HepG2 (cell line): Measurements from ENCODE around the gene CYTH1. TPM values are rescaled to one million over a fixed set of nuclear protein-coding genes. Genes with fewer than 3 reads are reported as not detected.

Source experiments
- BORCS8-MEF2B ChIP-seq: sonication (generic); formaldehyde crosslinking; IDR thresholded peaks from 2 replicates; pipeline ENCODE4 v1.8.0; 2022; ENCODE audit warnings: mild to moderate bottlenecking, missing genetic modification reagents
- FOXP1 ChIP-seq, 2 experiments: fragments of 450-650 bp in 1 of 2; IDR thresholded peaks; 2 replicates each; pipeline ENCODE4 v1.6.1; 2017 to 2018; ENCODE audit warnings: antibody characterized with exemption in 1 of 2
- IKZF4 ChIP-seq: sonication (generic); formaldehyde crosslinking; IDR thresholded peaks from 2 replicates; pipeline ENCODE4 v1.5.1; 2020; ENCODE audit warnings: borderline replicate concordance, mild to moderate bottlenecking, low read depth, missing genetic modification reagents; ENCODE audit errors: not compliant biosample characterization
- IRF9 ChIP-seq: sonication (generic); formaldehyde crosslinking; IDR thresholded peaks from 2 replicates; pipeline ENCODE4 v1.8.0; 2022; ENCODE audit warnings: missing genetic modification reagents, mild to moderate bottlenecking, borderline replicate concordance
- MAFF ChIP-seq: IDR thresholded peaks from 2 replicates; pipeline ENCODE4 v1.6.1; 2011; ENCODE audit warnings: low read depth, low read length, improper control_type of control experiment
- PBX2 ChIP-seq: IDR thresholded peaks from 2 replicates; pipeline ENCODE4 v1.6.1; 2016; ENCODE audit warnings: control low read depth
- TCF7 ChIP-seq: sonication (generic); IDR thresholded peaks from 2 replicates; pipeline ENCODE4 v1.6.1; 2016; ENCODE audit warnings: antibody characterized with exemption, low read depth
- ZBTB37 ChIP-seq: sonication (generic); formaldehyde crosslinking; IDR thresholded peaks from 2 replicates; pipeline ENCODE4 v1.4.0; 2020; ENCODE audit warnings: mild to moderate bottlenecking, missing genetic modification reagents
- ZMYM2 ChIP-seq: sonication (generic); formaldehyde crosslinking; IDR thresholded peaks from 2 replicates; pipeline ENCODE4 v1.8.0; 2022; ENCODE audit warnings: mild to moderate bottlenecking, missing genetic modification reagents
- ZNF609 ChIP-seq: sonication (generic); formaldehyde crosslinking; IDR thresholded peaks from 2 replicates; pipeline ENCODE4 v1.4.0; 2020; ENCODE audit warnings: mild to moderate bottlenecking, missing genetic modification reagents, borderline replicate concordance
- polyA plus RNA-seq, 8 experiments: library from polyadenylated mRNA; depleted of rRNA in 3 of 8; stranded (reverse) in 7 of 8; unstranded in 1 of 8; fragments of >200 nt; fragmentation: Illumina TruSeq in 4 of 8; extraction: Trizol in 4 of 8; gene quantifications; 2 replicates each; pipeline versions ENCODE4 v1.2.1 to v1.2.3, GENCODE V29; 2011 to 2016; ENCODE audit warnings: low read depth in 4 of 8, missing spikeins in 1 of 8, mixed read lengths in 1 of 8; ENCODE audit not compliant: insufficient read depth in 1 of 8
- total RNA-seq, 5 experiments: library from RNA; depleted of rRNA; stranded (reverse); fragments of >200 nt; fragmentation: Illumina TruSeq; extraction: Trizol; gene quantifications; 2 replicates each; pipeline ENCODE4 v1.2.3, GENCODE V29; 2016; ENCODE audit warnings: low read depth in 1 of 5

Gene CYTH1
- total and polyA plus RNA-seq, 2 of the 13 experiments (the other 11 are each of a cell fraction or from before 2014, with no cell fraction given) = 20.1 to 48.9 TPM

- no peak for TF ChIP-seq ZBTB37 (CRISPR knock-in tag)
- 0 out of 2 replicates have a peak, but pooled peaks have one; percentile 22 for TF ChIP-seq TCF7
- TF ChIP-seq ZNF609 (CRISPR knock-in tag) = 0 out of 2 replicates have a peak, but pooled peaks have one; percentile 32
- no peak for TF ChIP-seq BORCS8-MEF2B
- TF ChIP-seq IKZF4 (CRISPR knock-in tag) = no peak
- TF ChIP-seq PBX2 = 0 out of 2 replicates have a peak, but pooled peaks have one; percentile 32
- no peak for TF ChIP-seq MAFF
- TF ChIP-seq FOXP1 (IDR thresholded peaks at IDR 0.05) = no peak
- peak; percentile 83 for TF ChIP-seq FOXP1 (CRISPR knock-in tag; IDR thresholded peaks at IDR 0.05)
- no peak for TF ChIP-seq IRF9 (CRISPR knock-in tag)
- TF ChIP-seq ZMYM2 (CRISPR knock-in tag) = no peak
Observed at GRCh38 chr17:78652024-78652423, 130.0 kb downstream of the CYTH1 start (continued).
